HG03565 (cell line): ENCODE measurements around the gene CKM.
"Not testable (repeated sequence)": the region's sequence is repeated elsewhere in the genome, so short reads cannot be mapped to it uniquely, and the experiment has no call there.

Experiments used
- ATAC-seq: cut with Tn5 transposase; IDR thresholded peaks from one replicate; pipeline ENCODE4 v1.9.1; 2021; ENCODE audit warnings: mild to moderate bottlenecking, moderate library complexity; ENCODE audit not compliant: unreplicated experiment

Gene CKM

DNA sequence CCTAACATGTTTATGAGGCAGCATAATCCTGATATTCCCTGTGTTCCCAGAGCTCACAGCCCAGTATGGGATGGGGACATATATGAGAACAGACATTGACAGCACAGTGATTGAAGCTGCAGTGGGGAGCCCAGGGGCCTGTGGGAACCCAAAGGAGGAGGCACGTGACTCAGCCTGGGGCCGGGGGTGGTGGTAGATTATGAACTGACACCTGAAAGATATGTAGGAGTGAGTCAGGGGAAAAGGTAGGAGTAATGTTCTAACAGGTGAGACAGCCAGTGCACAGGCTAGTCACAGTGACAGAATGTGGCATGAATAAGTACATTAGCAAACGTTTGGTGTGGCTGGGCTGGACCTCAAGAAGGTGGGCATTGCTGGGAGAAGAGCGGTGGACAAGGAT, 29.0 kb downstream of the CKM start:
- no peak for ATAC-seq

- no peak for ATAC-seq
Measured at GRCh38 chr19:45291834-45292233, 30.8 kb downstream of the CKM start.

DNA sequence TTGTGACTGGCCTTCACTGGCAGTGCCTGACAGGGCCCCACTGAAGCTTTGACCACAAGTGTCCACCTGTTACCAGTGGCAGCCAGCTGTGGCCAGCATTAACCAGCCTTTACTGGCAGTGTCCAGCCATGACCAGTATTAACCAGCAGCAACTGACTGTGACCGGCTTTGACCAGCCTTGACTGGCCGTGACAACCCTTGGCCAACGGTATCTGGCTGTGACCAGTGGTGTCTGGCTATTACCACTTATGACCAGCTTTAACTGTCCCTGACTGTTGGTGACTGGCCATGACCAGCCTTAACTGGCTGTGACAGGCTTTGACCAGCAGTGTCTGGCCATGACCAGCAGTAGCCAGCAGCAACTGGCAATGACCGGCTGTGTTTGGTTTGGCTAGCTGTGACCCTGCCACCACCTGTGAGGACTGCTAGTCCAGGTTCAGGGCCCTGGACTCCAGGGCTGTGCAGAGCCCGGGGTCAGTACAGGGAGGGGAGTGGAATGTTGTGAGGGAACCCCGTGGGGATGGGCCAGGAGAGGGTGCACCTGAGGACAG, 32.2 kb downstream of the CKM start:
- no peak for ATAC-seq

GRCh38 chr19:45283443-45284033, 39.1 kb downstream of the CKM start:
- no peak for ATAC-seq

GRCh38 chr19:45280471-45280961, 42.2 kb downstream of the CKM start:
- no peak for ATAC-seq

- no peak for ATAC-seq
Measured at GRCh38 chr19:45279587-45280192, 43.0 kb downstream of the CKM start.

GRCh38 chr19:45278087-45278486, 44.6 kb downstream of the CKM start:
- ATAC-seq, result no peak

- ATAC-seq, result no peak
Measured at GRCh38 chr19:45276284-45276687, 46.4 kb downstream of the CKM start.

DNA sequence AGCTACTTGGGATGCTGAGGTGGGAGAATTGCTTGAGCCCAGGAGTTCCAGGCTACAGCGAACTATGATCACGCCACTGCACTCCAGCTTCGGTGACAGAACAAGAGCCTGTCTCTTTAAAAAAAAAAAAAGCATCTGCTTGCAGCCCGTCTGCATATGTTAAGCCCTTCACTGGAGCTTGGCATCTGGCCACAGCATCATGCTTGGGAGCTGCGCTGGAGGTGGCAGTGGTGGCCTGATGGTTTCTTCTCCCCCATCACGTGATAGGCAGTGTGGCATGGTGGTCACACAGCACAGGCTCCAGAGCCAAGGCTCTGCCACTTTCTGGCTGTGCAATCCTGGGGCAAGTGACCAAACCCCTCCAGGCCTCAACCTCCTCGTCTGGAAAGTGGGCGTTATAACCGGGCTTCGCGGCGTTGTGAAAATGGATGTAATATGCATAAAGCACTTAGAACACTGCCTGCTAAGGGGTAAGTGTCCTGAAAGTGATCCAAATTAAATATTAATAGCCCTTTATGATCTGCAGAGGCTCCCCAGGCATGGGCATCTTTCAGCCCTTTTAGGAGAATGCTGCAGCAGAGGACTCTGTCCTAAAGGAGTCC, 47.2 kb downstream of the CKM start:
- ATAC-seq, result no peak

DNA sequence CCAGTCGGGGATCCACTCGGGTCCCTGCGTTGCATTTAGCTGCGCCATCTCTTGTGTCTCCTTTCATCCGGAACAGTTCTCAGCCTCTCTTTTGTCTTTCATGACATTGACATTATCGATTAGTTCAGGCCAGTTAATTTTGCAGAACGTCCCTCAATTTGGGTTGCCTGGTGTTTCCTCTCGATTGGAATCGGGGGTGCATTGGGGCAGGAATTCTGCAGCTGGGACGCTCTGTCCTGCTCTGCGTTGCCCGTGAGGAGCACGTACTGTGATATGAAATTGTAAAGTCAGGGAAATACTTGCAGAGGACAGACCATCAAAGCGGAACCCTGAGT, 49.2 kb downstream of the CKM start:
- no peak for ATAC-seq

GRCh38 chr19:45271735-45272108, 51.0 kb downstream of the CKM start:
- no peak for ATAC-seq

DNA sequence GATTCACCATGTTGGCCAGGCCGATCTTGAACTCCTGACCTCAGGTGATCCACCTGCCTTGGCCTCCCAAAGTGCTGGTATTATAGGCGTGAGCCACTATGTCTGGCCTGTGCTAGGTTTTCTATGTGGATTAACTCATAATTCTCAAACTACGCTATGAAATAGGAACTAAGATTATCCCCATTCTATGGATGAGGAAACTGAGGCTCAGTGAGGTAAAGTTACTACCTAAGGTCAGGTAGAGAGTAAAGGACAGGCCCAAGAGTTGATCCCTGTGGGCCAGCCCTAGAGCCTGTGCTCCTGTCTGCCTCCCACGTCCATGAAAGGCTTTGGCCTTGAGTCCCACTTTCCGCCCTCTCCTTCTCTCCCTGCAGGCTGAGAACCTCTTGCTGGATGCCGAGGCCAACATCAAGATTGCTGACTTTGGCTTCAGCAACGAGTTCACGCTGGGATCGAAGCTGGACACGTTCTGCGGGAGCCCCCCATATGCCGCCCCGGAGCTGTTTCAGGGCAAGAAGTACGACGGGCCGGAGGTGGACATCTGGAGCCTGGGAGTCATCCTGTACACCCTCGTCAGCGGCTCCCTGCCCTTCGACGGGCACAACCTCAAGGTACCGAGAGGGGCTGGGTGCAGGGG, 51.5 kb downstream of the CKM start:
- no peak for ATAC-seq

DNA sequence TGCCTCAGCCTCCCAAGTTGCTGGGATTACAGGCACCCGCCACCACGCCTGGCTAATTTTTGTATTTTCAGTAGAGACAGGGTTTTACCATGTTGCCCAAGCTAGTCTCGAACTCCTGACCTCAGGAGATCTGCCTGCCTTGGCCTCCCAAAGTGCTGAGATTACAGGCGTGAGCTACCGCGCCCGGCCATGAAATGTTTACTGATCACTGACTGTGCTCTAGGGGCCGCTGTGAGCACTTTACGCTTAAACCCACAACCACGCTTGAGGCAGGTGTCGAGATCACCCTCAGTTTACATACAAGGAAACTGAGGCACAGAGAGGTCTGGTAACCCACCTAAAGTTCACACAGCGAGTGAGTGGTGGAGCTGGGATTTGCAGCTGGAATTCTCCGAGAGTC, 52.7 kb downstream of the CKM start:
- ATAC-seq, result not testable (repeated sequence)

DNA sequence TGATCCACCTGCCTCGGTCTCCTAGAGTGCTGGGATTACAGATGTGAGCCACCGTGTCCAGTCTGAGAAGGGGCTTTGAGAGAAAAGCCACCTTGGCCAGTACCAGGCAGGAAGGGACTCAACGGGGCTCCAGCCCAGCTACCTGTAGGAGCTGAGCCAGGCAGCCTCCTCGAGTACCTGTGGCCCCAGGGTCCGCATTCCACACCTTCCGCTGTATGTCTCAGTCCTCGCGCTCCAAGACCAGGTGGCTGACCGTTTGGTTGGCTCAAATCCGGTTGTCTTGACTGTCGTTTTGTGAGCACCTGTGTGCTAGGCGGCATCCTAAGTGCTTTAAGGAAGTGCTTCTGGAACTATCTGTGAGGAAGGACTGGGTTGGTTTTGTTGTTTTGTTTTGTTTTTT, 55.4 kb downstream of the CKM start:
- ATAC-seq, result no peak

DNA sequence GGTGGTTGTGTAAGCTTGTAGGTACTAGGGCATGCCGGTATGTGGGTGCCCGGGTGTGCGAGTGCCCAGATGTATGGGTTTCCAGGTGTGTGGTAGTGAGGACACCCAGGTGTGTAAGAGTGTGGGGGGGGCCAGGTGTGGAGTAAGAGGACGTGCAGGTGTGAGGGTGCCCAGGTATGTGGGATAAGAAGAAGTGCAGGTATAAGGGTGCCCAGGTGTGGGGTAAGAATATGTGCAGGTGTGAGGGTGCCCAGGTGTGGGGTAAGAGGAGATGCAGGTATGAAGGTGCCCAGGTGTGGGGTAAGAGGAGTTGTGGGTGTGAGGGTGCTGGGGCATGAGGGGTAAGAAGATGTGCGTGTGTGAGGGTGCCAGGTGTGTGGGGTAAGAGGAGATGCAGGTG, 57.3 kb downstream of the CKM start:
- ATAC-seq, result no peak

DNA sequence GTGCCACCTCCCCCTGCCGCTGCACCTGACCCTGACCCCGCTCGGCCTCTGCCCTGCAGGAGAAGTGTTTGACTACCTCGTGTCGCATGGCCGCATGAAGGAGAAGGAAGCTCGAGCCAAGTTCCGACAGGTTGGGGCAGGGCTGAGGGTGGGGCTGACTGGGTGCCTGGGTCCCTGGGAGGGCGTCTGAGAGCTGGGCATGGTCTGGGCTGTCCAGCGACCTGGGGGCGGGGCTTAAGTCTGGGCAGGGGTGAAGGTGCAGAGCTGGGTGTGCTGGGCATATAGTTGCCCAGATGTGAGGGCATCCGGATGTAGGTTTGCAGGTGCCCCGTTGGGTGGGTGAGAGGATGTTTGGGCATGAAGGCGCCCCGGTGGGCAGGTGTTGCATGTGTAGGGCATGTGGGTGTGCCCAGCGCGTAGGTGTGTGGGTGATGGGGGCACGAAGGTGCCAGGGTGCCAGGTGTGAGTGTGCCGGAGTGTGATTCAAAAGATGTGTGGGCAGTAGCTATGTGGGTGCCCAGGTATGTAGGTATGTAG, 57.8 kb downstream of the CKM start:
- no peak for ATAC-seq

- ATAC-seq, result no peak
Measured at GRCh38 chr19:45263013-45263412, 59.7 kb downstream of the CKM start.

DNA sequence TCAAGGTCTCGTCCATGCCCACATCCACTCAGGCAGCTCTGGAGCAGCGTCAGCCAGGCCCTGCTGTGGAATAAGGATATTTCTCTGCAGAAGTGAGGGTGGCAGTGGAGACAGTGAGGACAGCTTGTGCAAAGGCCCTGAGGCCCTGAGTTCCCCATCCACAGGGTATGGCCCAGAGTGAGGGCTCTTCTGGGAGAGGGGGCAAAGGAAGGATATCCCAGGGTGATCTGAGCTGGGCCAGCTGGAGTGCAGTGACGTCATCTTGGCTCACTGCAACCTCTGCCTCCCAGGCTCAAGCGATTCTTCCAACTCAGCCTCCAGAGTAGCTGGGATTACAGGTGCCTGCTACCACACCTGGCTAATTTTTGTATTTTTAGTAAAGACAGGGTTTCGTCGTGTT, 60.1 kb downstream of the CKM start:
- no peak for ATAC-seq

DNA sequence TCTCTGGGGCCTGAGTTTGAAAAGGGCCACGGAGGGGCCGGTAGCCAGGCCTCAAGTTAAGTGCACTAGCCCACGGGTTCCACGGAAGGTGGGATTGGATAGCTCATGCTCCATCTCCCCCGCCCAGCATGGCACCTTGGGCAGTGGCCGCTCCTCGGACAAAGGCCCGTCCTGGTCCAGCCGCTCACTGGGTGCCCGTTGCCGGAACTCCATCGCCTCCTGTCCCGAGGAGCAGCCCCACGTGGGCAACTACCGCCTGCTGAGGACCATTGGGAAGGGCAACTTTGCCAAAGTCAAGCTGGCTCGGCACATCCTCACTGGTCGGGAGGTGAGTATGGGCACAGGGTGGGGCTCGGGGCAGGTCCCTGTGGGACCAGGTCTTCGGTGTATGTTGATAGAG, 63.8 kb downstream of the CKM start:
- ATAC-seq, result no peak

GRCh38 chr19:45256836-45257235, 65.8 kb downstream of the CKM start:
- ATAC-seq, result no peak
